HS-5 (cell line): Measurements from ENCODE around the gene PRKAR1B.
A peak's percentile ranks its signal among the peaks of the same experiment; 100 is the strongest.

Source experiments
- DNase-seq: peaks from one replicate; pipeline ENCODE4 v3.0.0-alpha.2; 2012; ENCODE audit warnings: low read depth

Gene PRKAR1B

GRCh38 chr7:540997-541396, 186.1 kb downstream of the PRKAR1B start:
- DNase-seq, result no peak

GRCh38 chr7:540579-540978, 186.5 kb downstream of the PRKAR1B start:
- no peak for DNase-seq

- DNase-seq, result no peak
Observed at GRCh38 chr7:539731-540411, 187.2 kb downstream of the PRKAR1B start.

- no peak for DNase-seq
Observed at GRCh38 chr7:538764-539685, 188.1 kb downstream of the PRKAR1B start.

- DNase-seq, result peak; percentile 86
Observed at GRCh38 chr7:537911-538634, 189.0 kb downstream of the PRKAR1B start.

- no peak for DNase-seq
Observed at GRCh38 chr7:536231-536630, 190.8 kb downstream of the PRKAR1B start.

GRCh38 chr7:534959-535358, 192.1 kb downstream of the PRKAR1B start:
- DNase-seq, result no peak

GRCh38 chr7:534075-534474, 193.0 kb downstream of the PRKAR1B start:
- no peak for DNase-seq

- no peak for DNase-seq
Observed at GRCh38 chr7:533266-533665, 193.8 kb downstream of the PRKAR1B start.

GRCh38 chr7:532379-533143, 194.5 kb downstream of the PRKAR1B start:
- DNase-seq, result no peak

- no peak for DNase-seq
Observed at GRCh38 chr7:531777-532176, 195.3 kb downstream of the PRKAR1B start.

GRCh38 chr7:528451-528850, 198.6 kb downstream of the PRKAR1B start:
- no peak for DNase-seq

- DNase-seq, result no peak
Observed at GRCh38 chr7:527723-528122, 199.4 kb downstream of the PRKAR1B start.

- no peak for DNase-seq
Observed at GRCh38 chr7:526460-527034, 200.5 kb downstream of the PRKAR1B start.

- no peak for DNase-seq
Observed at GRCh38 chr7:525740-526139, 201.3 kb downstream of the PRKAR1B start.

- no peak for DNase-seq
Observed at GRCh38 chr7:524800-525199, 202.3 kb downstream of the PRKAR1B start.

GRCh38 chr7:523347-524336, 203.4 kb downstream of the PRKAR1B start:
- no peak for DNase-seq

- no peak for DNase-seq
Observed at GRCh38 chr7:522951-523314, 204.1 kb downstream of the PRKAR1B start.

- DNase-seq, result no peak
Observed at GRCh38 chr7:522071-522950, 204.8 kb downstream of the PRKAR1B start.
